ENCODE results near the gene LYL1.

LYL1 gene

DNA sequence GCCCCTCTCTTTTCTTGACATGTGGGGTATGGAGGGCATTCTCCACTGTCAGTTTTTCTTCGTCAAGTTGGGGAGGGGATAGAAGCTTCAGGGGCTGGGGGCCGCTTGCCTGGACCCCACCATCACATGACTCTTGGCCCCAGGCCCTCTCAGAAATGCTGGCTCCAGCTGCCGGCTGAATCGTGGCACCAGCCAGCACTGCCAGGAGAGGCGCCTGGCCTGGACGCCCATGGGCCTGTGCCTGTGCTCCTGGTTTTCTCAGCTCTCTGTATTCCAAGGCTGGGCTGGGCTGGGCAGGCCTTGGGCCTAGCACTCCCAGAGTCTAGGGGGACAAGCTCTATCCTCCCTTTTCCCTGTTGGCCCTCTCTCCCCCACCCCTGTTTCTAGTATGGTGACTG lies 38.6 kb downstream of the LYL1 start:
- Mint-ChIP-seq H3K27ac (no peak overlapping the region), H3K36me3 (ENCODE audit: insufficient read depth) (peaks cover 5% of the 10 kb centered on the region), H3K9me3 (no peaks in the 10 kb centered on the region), H3K4me1 (ENCODE audit: low read depth in 2 of 2) (peaks cover 4 to 10% of the 10 kb centered on the region in 2 donors), H3K4me3 (no peak overlapping the region), H3K27me3 (peaks cover 6 to 56% of the 10 kb centered on the region in 2 donors)
- DNase-seq (no peak), ATAC-seq (replicated peaks) (no peak)

DNA sequence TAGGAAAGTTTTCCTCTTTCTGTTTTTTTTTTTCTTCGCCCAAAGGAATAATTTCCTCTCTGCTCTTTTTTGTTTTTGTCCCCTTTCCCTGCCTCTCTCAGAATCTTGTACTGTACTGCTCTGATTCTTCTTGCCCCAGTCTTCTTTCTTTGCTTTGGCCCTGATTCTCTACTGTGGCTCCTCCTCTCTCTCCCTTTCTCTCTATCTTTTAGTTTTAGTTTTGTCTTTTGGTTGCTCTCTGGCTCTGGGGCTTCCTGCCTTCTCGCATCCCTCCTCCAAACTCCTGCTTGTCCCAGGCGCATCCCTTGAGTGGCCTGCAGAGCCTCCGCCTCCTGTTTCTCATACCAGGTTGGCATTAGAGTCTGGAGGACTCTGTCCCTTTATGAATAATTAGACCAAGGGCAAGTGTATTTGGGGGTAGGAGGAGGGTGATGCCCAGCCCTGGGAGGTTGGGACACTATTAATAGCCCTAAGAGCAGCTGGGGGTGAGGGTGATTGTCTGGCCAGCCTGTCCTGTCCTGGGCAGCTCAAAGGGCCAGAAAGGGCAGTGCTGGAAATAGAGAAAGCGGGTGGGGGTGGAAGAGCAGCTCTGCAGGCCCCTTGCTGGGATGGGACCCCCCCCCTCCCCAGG lies 39.1 kb downstream of the LYL1 start:
- Mint-ChIP-seq H3K27me3 (peaks cover 3 to 51% of the 10 kb centered on the region in 2 donors), H3K27ac (no peak overlapping the region), H3K36me3 (ENCODE audit: insufficient read depth) (peaks cover 5% of the 10 kb centered on the region), H3K4me1 (ENCODE audit: low read depth in 2 of 2) (peaks cover 4 to 10% of the 10 kb centered on the region in 2 donors), H3K9me3 (no peaks in the 10 kb centered on the region), H3K4me3 (no peak overlapping the region)
- ATAC-seq (replicated peaks) (no peak), DNase-seq (no peak)

- H3K9me3 Mint-ChIP-seq: no peaks in the 10 kb centered on the region
- peaks cover 5% of the 10 kb centered on the region for H3K36me3 Mint-ChIP-seq (ENCODE audit: insufficient read depth)
Measured at GRCh38 chr19:13062317-13062716, 40.3 kb downstream of the LYL1 start.

DNA sequence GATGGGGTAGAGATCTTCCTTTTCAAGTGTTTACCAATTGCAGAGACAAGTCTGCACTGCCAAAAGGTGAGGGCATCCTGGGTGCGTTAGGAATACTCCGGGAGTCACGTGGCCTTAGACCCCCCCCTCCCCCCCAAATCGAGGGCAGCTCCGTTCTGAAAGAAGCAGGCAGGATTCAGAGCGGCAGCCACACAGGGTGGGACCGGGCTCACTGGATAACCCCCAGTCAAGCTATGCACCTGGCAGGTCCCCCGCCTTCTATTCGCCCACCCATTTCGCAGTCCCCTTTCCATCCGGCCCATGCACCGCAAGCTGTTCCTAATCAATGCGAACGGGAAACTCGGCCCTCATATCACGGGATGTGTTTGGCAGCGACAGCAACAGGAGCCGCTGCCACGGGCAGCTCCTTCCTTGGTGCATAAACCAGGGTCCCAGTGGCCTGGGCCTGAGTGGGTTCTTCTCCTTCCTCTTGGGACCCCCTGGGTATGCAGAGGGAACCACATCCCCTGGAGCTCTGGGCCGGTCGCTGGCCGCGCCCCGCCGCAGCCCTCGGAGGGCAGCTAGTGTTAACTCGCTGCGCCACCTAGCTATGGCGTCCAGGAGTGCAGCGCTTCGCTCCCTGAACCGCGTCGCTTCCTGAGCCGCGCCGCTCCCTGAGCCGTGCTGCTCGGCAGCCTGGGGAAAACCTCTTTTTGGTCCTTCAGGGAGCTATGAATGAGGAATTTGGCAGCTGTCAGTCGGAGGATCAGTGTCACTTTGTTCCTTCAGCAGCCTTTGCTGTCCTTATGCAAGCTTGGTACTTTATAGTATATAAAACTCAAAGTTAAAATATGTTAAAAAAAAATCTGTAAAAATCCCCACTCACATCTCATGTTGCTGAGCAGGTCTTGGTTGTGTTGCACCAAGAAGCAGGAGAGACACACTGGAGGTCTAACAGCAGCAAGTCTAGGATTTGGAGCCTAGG lies 41.4 kb downstream of the LYL1 start:
- Mint-ChIP-seq H3K9me3 (no peaks in the 10 kb centered on the region), H3K4me3 (peak overlapping the region; percentile 81 to 86), H3K27me3 (peaks cover 0 to 43% of the 10 kb centered on the region in 2 donors), H3K36me3 (ENCODE audit: insufficient read depth) (peaks cover 5% of the 10 kb centered on the region), H3K27ac (peak overlapping the region in 1 of 2 donors; percentile 29), H3K4me1 (ENCODE audit: low read depth in 2 of 2) (peaks cover 4 to 10% of the 10 kb centered on the region in 2 donors)
- peak; percentile 98 for ATAC-seq (replicated peaks)
- peak; percentile 72 to 80 (median 72) for DNase-seq

More at GRCh38 chr19:13062317-13062716, 40.3 kb downstream of the LYL1 start:
- Mint-ChIP-seq H3K4me3 (no peak overlapping the region), H3K27me3 (peaks cover 0 to 43% of the 10 kb centered on the region in 2 donors), H3K4me1 (ENCODE audit: low read depth in 2 of 2) (peaks cover 4 to 10% of the 10 kb centered on the region in 2 donors), H3K27ac (no peak overlapping the region)
- DNase-seq (no peak), ATAC-seq (replicated peaks) (no peak)

- ATAC-seq (replicated peaks): no peak
- no peaks in the 10 kb centered on the region for H3K9me3 Mint-ChIP-seq
Measured at GRCh38 chr19:13060233-13060963, 42.3 kb downstream of the LYL1 start.

DNA sequence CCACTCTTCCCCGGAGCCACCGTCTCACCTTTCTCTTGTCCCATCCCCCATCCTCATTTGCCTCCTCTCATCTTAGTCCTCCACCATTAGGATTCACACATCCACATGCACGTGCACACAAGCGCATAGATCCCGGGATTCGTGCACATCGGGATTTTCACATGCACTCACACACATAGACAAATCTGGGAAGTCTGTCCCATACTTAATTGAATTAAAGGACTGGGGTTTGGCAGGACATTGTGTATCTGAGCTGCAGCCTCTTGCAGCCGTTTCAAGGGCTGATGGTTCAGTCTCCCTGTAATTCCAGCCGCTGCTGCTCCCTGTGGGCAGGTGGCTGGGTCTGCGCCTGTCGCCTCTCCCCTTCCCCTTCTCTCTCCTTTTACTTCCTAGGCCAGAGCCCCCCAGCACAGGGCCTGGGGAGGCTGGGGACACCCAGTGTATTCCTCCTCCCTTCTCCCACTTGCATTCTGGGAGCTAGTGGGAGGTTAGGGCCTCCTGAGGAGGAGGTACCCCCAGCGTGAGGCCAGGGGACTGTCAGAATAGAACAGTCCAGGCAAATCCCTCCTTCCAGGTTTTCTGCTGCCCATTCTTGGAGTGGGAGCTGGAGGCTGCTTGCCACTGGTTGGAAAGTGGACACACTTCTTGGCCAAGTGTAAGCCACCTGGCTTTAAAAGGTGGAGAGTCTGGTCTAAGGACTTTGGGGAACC lies 43.6 kb downstream of the LYL1 start:
- peaks cover 0 to 46% of the 10 kb centered on the region in 2 donors for H3K27me3 Mint-ChIP-seq
- H3K4me1 Mint-ChIP-seq (ENCODE audit: low read depth in 2 of 2): peaks cover 4 to 10% of the 10 kb centered on the region in 2 donors
- no peak for ATAC-seq (replicated peaks)
- H3K36me3 Mint-ChIP-seq (ENCODE audit: insufficient read depth): peaks cover 5% of the 10 kb centered on the region
- peak overlapping the region in 1 of 2 donors; percentile 25 for H3K27ac Mint-ChIP-seq
- DNase-seq: no peak
- no peaks in the 10 kb centered on the region for H3K9me3 Mint-ChIP-seq
- H3K4me3 Mint-ChIP-seq: peak overlapping the region in 1 of 2 donors; percentile 28

More at GRCh38 chr19:13060233-13060963, 42.3 kb downstream of the LYL1 start:
- DNase-seq: no peak
- peaks cover 4 to 10% of the 10 kb centered on the region in 2 donors for H3K4me1 Mint-ChIP-seq (ENCODE audit: low read depth in 2 of 2)
- peaks cover 5% of the 10 kb centered on the region for H3K36me3 Mint-ChIP-seq (ENCODE audit: insufficient read depth)
- peaks cover 0 to 48% of the 10 kb centered on the region in 2 donors for H3K27me3 Mint-ChIP-seq
- no peak overlapping the region for H3K27ac Mint-ChIP-seq
- H3K4me3 Mint-ChIP-seq: peak overlapping the region; percentile 81 to 86

- no peaks in the 10 kb centered on the region for H3K9me3 Mint-ChIP-seq
- peaks cover 4 to 10% of the 10 kb centered on the region in 2 donors for H3K4me1 Mint-ChIP-seq (ENCODE audit: low read depth in 2 of 2)
- no peak for ATAC-seq (replicated peaks)
- no peak overlapping the region for H3K27ac Mint-ChIP-seq
- H3K4me3 Mint-ChIP-seq: no peak overlapping the region
- peaks cover 0 to 47% of the 10 kb centered on the region in 2 donors for H3K27me3 Mint-ChIP-seq
- no peak for DNase-seq
- H3K36me3 Mint-ChIP-seq (ENCODE audit: insufficient read depth): peaks cover 5% of the 10 kb centered on the region
Measured at GRCh38 chr19:13057744-13058143, 44.9 kb downstream of the LYL1 start.

DNA sequence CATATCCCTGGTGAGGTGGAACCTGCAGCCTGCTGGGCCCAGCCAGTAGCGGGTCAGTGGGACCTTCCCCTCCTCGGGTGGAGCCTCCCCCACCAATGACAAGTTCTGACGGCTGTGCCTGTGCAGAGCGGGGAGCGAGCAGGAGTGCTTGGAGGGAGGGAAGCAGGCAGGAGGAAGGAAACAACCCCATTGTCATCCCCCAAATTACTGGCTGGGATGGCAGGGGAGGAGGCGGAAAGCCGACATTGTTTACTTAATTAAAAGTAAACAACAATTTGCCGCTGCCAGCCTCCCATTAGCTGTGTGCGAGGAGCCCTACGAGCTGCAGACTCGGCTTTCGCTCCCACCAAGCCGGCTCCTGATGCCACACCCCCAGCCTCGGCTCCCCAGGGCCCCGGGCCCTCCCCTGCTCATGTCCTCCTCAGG lies 45.5 kb downstream of the LYL1 start:
- DNase-seq (no peak), ATAC-seq (replicated peaks) (no peak)
- H3K27ac Mint-ChIP-seq: no peak overlapping the region
- H3K9me3 Mint-ChIP-seq: no peaks in the 10 kb centered on the region
- H3K4me3 Mint-ChIP-seq: no peak overlapping the region
- H3K27me3 Mint-ChIP-seq: peaks cover 0 to 47% of the 10 kb centered on the region in 2 donors
- peaks cover 5% of the 10 kb centered on the region for H3K36me3 Mint-ChIP-seq (ENCODE audit: insufficient read depth)
- peaks cover 4 to 10% of the 10 kb centered on the region in 2 donors for H3K4me1 Mint-ChIP-seq (ENCODE audit: low read depth in 2 of 2)

- H3K4me3 Mint-ChIP-seq: no peak overlapping the region
- peaks cover 0 to 51% of the 10 kb centered on the region in 2 donors for H3K27me3 Mint-ChIP-seq
- H3K4me1 Mint-ChIP-seq (ENCODE audit: low read depth in 2 of 2): peaks cover 8 to 14% of the 10 kb centered on the region in 2 donors
- ATAC-seq (replicated peaks) (no peak), DNase-seq (no peak)
- H3K27ac Mint-ChIP-seq: no peak overlapping the region
- no peaks in the 10 kb centered on the region for H3K9me3 Mint-ChIP-seq
- peaks cover 1% of the 10 kb centered on the region for H3K36me3 Mint-ChIP-seq (ENCODE audit: insufficient read depth)
Measured at GRCh38 chr19:13056052-13056660, 46.5 kb downstream of the LYL1 start.

DNA sequence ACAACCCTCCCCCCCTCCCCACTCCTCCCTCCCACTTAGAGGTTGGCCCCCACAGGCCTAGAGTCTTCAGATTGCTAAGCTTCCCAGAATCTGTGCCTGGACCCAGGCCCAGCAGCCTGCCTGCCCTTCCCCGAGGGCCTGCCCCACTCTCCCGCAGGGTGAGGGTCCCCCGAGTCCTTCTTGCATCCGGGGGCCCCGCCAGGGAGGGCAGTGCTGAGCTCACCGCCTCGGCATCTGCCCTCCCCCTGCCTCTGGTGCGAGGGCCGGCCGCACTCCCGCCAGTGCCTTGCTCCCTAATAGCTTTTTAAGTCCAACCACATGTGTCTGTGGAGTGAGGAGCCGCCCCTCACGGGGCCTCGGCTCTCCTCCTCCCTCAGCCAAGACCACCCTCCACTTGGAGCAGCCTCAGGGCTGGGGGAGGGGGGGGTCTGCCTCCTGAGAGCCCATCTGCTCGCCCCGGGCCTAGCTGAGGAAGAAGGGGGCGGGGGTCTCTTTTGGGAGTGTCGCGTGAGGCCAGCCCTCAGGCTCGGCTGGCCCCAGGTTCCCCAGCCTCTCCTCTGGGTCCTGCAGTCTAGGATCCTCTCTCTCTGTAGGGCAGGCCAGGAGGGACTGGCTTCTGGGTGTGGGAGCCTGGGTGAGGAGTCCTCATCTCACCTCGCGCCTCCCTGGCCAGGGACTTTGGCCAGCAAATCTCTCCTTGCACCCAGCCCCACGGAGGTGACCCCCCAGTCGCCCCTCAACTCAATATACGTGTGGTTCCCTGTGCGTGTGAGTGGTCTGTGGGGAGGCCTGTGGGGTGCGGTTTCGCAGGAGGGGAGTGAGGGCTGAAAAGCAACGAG lies 47.2 kb downstream of the LYL1 start:
- no peak overlapping the region for H3K27ac Mint-ChIP-seq
- peaks cover 0 to 53% of the 10 kb centered on the region in 2 donors for H3K27me3 Mint-ChIP-seq
- ATAC-seq (replicated peaks) (no peak), DNase-seq (no peak)
- H3K4me1 Mint-ChIP-seq (ENCODE audit: low read depth in 2 of 2): peaks cover 7 to 12% of the 10 kb centered on the region in 2 donors
- H3K4me3 Mint-ChIP-seq: no peak overlapping the region
- H3K9me3 Mint-ChIP-seq: no peaks in the 10 kb centered on the region
- H3K36me3 Mint-ChIP-seq (ENCODE audit: insufficient read depth): no peaks in the 10 kb centered on the region

DNA sequence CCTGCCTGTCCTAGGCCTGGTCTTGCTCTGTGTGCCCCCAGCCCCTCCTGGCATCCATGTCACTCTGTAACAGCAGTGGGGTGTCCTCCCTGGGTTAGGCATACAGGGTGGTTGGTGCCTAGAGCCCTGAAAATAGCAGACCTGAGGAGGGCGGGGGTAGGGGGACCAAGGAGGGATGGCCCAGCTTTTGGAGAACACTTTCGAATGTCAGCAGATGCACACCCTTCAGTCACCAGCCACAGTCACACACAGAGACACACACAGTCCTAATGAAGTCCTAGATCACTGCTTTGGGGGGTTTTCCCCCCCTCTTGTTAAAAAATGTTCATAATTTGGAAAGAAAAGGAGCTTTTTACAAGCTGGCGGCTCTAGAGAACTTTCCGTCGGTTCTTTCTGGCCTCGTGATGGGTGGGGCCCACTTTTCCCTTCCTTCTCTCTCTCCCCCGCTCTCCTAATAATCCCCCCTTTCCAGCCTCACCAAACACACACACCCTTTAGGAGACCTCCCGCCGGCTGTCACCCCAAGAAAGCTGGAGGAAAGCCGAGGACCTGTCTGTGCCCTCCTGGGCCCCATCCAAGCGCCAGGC lies 47.9 kb downstream of the LYL1 start:
- Mint-ChIP-seq H3K4me1 (ENCODE audit: low read depth in 2 of 2) (peaks cover 7 to 12% of the 10 kb centered on the region in 2 donors), H3K36me3 (ENCODE audit: insufficient read depth) (no peaks in the 10 kb centered on the region), H3K27ac (no peak overlapping the region), H3K9me3 (no peaks in the 10 kb centered on the region), H3K27me3 (peaks cover 0 to 52% of the 10 kb centered on the region in 2 donors), H3K4me3 (no peak overlapping the region)
- no peak for DNase-seq
- ATAC-seq (replicated peaks): no peak
